ENCODE results near the gene OSBPL2.

OSBPL2 gene

DNA sequence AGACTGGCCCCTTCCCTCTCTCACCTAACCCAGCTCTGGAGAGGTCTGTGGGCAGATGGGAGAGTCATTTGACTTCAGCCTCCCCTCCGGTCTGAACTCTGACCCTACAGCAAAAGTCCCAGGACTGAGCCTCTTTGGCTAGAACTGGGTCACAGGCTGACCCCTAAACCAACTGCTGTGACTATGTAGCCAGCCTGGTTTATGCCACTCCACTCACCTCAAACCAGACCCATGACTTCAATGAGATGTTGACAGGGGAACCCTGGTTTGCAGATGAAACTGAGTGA lies 864 bp upstream of the OSBPL2 start:
- no peak for DNase-seq (ENCODE audit: extremely low spot score)
- CTCF ChIA-PET, result interaction anchor here (1.0 to 1.1 kb wide), 2 partner anchors 145 to 227 kb away, joined by 3 to 4 read pairs; no protein-coding TSS in a partner anchor
- TF ChIP-seq, protein P1, sequence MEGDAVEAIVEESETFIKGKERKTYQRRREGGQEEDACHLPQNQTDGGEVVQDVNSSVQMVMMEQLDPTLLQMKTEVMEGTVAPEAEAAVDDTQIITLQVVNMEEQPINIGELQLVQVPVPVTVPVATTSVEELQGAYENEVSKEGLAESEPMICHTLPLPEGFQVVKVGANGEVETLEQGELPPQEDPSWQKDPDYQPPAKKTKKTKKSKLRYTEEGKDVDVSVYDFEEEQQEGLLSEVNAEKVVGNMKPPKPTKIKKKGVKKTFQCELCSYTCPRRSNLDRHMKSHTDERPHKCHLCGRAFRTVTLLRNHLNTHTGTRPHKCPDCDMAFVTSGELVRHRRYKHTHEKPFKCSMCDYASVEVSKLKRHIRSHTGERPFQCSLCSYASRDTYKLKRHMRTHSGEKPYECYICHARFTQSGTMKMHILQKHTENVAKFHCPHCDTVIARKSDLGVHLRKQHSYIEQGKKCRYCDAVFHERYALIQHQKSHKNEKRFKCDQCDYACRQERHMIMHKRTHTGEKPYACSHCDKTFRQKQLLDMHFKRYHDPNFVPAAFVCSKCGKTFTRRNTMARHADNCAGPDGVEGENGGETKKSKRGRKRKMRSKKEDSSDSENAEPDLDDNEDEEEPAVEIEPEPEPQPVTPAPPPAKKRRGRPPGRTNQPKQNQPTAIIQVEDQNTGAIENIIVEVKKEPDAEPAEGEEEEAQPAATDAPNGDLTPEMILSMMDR (IDR thresholded peaks at IDR 0.05; ENCODE audit: control extremely low read depth, extremely low read depth, low read depth, missing control alignments), result no peak
- POLR2A ChIA-PET, result no interaction called here

- ChIA-PET CTCF (interaction anchor here (1.0 to 1.3 kb wide), 3 partner anchors 49 to 228 kb away, joined by 3 read pairs; no protein-coding TSS in a partner anchor), POLR2A (interaction anchor here (0.6 kb wide), 1 partner anchor 16 kb away, joined by 3 read pairs; no protein-coding TSS in a partner anchor)
- DNase-seq (ENCODE audit: extremely low spot score), result no peak
Observed at GRCh38 chr20:62238569-62239277, 402 bp downstream of the OSBPL2 start.

DNA sequence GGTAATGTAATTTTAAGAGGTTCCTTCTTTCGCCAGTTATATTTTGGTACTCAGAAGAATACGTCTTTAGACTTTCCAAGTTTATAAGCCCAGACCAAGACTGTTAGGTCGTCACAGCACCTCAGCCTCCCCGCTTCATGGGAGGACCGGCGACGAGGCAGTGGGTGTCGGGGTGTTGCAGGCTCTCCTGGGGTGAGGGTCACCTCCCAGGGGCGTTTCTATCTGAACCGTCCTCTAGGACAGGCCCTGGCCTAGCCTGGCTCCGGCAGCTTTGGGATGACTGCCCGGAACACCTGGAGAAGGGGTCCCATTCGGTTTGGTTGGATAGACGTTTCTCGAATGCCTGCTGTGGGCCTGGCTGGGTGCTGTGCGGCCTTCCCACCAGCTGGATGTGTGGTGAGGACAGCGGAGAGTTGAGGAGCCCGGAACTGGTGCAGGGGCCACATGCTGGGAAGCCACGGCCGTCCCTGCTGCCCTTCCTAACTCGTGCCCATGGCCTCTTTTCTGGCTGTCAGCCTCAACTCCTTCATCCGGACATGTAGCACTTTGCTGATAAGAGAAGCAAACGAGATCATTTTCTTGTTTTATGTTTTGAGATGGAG lies 1.1 kb downstream of the OSBPL2 start:
- ChIA-PET CTCF (interaction anchor here (1.3 kb wide), 1 partner anchor 50 kb away, joined by 3 read pairs; no protein-coding TSS in a partner anchor), POLR2A (no interaction called here)
- DNase-seq (ENCODE audit: extremely low spot score), result no peak
- TF ChIP-seq, protein P1 (IDR thresholded peaks at IDR 0.05; ENCODE audit: control extremely low read depth, extremely low read depth, low read depth, missing control alignments), result no peak

More at GRCh38 chr20:62238569-62239277, 402 bp downstream of the OSBPL2 start:
- TF ChIP-seq, protein P1 (IDR thresholded peaks at IDR 0.05; ENCODE audit: control extremely low read depth, extremely low read depth, low read depth, missing control alignments), result no peak

DNA sequence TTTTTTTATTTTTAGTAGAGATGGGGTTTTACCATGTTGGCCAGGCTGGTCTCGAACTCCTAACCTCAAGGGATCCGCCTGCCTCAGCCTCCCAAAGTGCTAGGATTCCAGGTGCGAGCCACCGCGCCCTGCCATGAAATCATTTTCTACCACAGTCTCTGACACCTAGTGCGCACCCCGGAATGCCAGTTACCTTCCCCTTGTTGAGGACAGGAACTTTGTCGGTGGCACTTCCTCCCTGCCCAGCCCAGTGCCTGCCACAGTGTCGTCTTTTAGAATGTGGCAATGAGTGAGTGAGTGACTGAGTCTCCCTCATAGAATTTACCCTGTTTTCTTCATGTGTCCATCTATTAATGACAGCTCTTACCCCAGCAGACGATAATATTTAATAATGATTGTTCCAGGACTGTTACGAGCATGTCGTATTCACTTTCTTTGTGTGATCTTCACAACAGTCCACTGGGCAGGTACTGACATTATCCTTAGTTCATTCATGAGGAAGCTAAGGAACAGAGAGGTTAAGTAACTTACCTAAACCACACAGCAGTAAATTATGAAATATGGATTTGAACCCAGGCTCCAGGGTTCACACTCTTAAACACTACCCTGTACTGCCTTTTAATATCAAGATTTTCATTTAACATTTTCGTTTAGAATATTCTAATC lies 1.8 kb downstream of the OSBPL2 start:
- CTCF ChIA-PET, result interaction anchor here (1.3 kb wide), 1 partner anchor 51 kb away, joined by 3 read pairs; no protein-coding TSS in a partner anchor
- TF ChIP-seq, protein P1 (IDR thresholded peaks at IDR 0.05; ENCODE audit: control extremely low read depth, extremely low read depth, low read depth, missing control alignments), result no peak
- POLR2A ChIA-PET, result no interaction called here
- DNase-seq (ENCODE audit: extremely low spot score), result no peak

- CTCF ChIA-PET, result no interaction called here
- TF ChIP-seq, protein P1 (IDR thresholded peaks at IDR 0.05; ENCODE audit: control extremely low read depth, extremely low read depth, low read depth, missing control alignments), result no peak
- DNase-seq (ENCODE audit: extremely low spot score), result no peak
- POLR2A ChIA-PET, result no interaction called here
Observed at GRCh38 chr20:62241506-62241905, 3.2 kb downstream of the OSBPL2 start.

DNA sequence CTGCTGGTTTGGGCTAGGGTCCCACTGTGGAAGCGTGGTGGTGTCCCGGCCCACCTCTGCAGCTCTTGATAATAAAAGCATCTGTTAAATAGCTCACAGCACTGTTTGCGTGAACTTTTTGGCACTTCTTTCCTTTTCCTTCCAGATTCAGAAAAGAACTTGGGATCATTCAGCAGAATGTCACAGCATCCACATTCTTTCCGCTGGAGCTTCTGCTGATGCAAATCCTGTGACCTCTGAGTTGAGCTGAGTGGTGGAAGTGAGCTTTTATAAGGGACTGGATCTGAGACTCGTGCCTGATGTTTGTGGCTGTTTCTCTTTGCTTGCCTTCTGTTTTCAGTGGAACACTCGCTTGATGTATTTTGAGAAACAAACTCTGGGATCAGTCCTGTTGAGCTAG lies 3.9 kb downstream of the OSBPL2 start:
- POLR2A ChIA-PET, result no interaction called here
- TF ChIP-seq, protein P1 (IDR thresholded peaks at IDR 0.05; ENCODE audit: control extremely low read depth, extremely low read depth, low read depth, missing control alignments), result no peak
- CTCF ChIA-PET, result no interaction called here
- no peak for DNase-seq (ENCODE audit: extremely low spot score)

Measured in GM10248 (cell line).